Stimulated activated CD4-positive, alpha-beta T cell treated with anti-CD3 and anti-CD28 coated beads, Interleukin-15, amount 100 ng/mL, for 48 hours (primary cell): ENCODE measurements around the gene HOXD12.
A peak's percentile ranks its signal among the peaks of the same experiment; 100 is the strongest.

Source experiments
- DNase-seq, 2 donors: peaks; one replicate each; pipeline ENCODE4 v3.0.0-alpha.2; 2020; ENCODE audit warnings: low read depth in 2 of 2

The HOXD12 gene

GRCh38 chr2:176130957-176131847 is 31.6 kb downstream of the HOXD12 start:
- DNase-seq = no peak

GRCh38 chr2:176131848-176132158 is 32.2 kb downstream of the HOXD12 start:
- no peak for DNase-seq

GRCh38 chr2:176132205-176133171 is 32.9 kb downstream of the HOXD12 start:
- DNase-seq = no peak

- no peak for DNase-seq
Observed at GRCh38 chr2:176133389-176133788, 33.8 kb downstream of the HOXD12 start.

- DNase-seq = no peak
Observed at GRCh38 chr2:176134035-176134434, 34.4 kb downstream of the HOXD12 start.

- DNase-seq = no peak
Observed at GRCh38 chr2:176135035-176135440, 35.4 kb downstream of the HOXD12 start.

GRCh38 chr2:176136374-176137251 is 37.0 kb downstream of the HOXD12 start:
- DNase-seq = no peak

GRCh38 chr2:176137252-176137580 is 37.6 kb downstream of the HOXD12 start:
- no peak for DNase-seq

- no peak for DNase-seq
Observed at GRCh38 chr2:176137906-176138305, 38.3 kb downstream of the HOXD12 start.

- no peak for DNase-seq
Observed at GRCh38 chr2:176138526-176138922, 38.9 kb downstream of the HOXD12 start.

GRCh38 chr2:176138923-176139660 is 39.5 kb downstream of the HOXD12 start:
- no peak for DNase-seq

- DNase-seq = no peak
Observed at GRCh38 chr2:176139661-176140512, 40.3 kb downstream of the HOXD12 start.

- peak; percentile 52 to 65 for DNase-seq
Observed at GRCh38 chr2:176140513-176141317, 41.1 kb downstream of the HOXD12 start.

GRCh38 chr2:176142281-176142680 is 42.7 kb downstream of the HOXD12 start:
- DNase-seq = no peak

GRCh38 chr2:176145085-176145969 is 45.7 kb downstream of the HOXD12 start:
- no peak for DNase-seq

- DNase-seq = no peak
Observed at GRCh38 chr2:176146101-176146500, 46.5 kb downstream of the HOXD12 start.

GRCh38 chr2:176146645-176147044 is 47.0 kb downstream of the HOXD12 start:
- DNase-seq = no peak

GRCh38 chr2:176147210-176147799 is 47.7 kb downstream of the HOXD12 start:
- DNase-seq = no peak
